ENCODE results near the gene KLHL35.
A peak's percentile ranks its signal among the peaks of the same experiment; 100 is the strongest.
"Not testable (repeated sequence)": the region's sequence is repeated elsewhere in the genome, so short reads cannot be mapped to it uniquely, and the experiment has no call there.

Gene KLHL35

GRCh38 chr11:75422248-75423231 is 10.5 kb downstream of the KLHL35 start:
- DNase-seq = peak; percentile 68

- DNase-seq = no peak
Measured at GRCh38 chr11:75421902-75422247, 11.1 kb downstream of the KLHL35 start.

- DNase-seq = no peak
Measured at GRCh38 chr11:75421035-75421602, 11.9 kb downstream of the KLHL35 start.

GRCh38 chr11:75420224-75421034 is 12.6 kb downstream of the KLHL35 start:
- no peak for DNase-seq

- no peak for DNase-seq
Measured at GRCh38 chr11:75413864-75414263, 19.1 kb downstream of the KLHL35 start.

GRCh38 chr11:75413146-75413545 is 19.9 kb downstream of the KLHL35 start:
- not testable (repeated sequence) for DNase-seq

GRCh38 chr11:75409971-75410370 is 23.0 kb downstream of the KLHL35 start:
- not testable (repeated sequence) for DNase-seq

- DNase-seq = no peak
Measured at GRCh38 chr11:75408957-75409219, 24.1 kb downstream of the KLHL35 start.

GRCh38 chr11:75406338-75406777 is 26.6 kb downstream of the KLHL35 start:
- no peak for DNase-seq

- DNase-seq = no peak
Measured at GRCh38 chr11:75403983-75404658, 28.9 kb downstream of the KLHL35 start.

- DNase-seq = no peak
Measured at GRCh38 chr11:75403037-75403436, 30.0 kb downstream of the KLHL35 start.

GRCh38 chr11:75402002-75402773 is 30.8 kb downstream of the KLHL35 start:
- DNase-seq = no peak

GRCh38 chr11:75400146-75400865 is 32.7 kb downstream of the KLHL35 start:
- DNase-seq = no peak

- DNase-seq = peak; percentile 93
Measured at GRCh38 chr11:75399344-75400145, 33.5 kb downstream of the KLHL35 start, which contains the start of gene RPS3. RPS3 (plus strand) TSS chr11:75399518; CDS start chr11:75399548, 30 bp downstream.

- no peak for DNase-seq
Measured at GRCh38 chr11:75398906-75399305, 34.1 kb downstream of the KLHL35 start.

GRCh38 chr11:75394085-75394840 is 38.7 kb downstream of the KLHL35 start:
- DNase-seq = no peak

- DNase-seq = no peak
Measured at GRCh38 chr11:75389925-75390324, 43.1 kb downstream of the KLHL35 start.

- DNase-seq = no peak
Measured at GRCh38 chr11:75389276-75389605, 43.8 kb downstream of the KLHL35 start.

- DNase-seq = peak; percentile 72
Measured at GRCh38 chr11:75388386-75389275, 44.4 kb downstream of the KLHL35 start.

Data from NCI-H510A (cell line).